HepG2 (cell line): ENCODE data around the gene ATN1. TPM values are rescaled to one million over a fixed set of nuclear protein-coding genes. Genes with fewer than 3 reads are reported as not detected.

ENCODE experiments used
- IRF2 ChIP-seq: IDR thresholded peaks from 2 replicates; pipeline ENCODE4 v1.6.1; 2018; ENCODE audit warnings: missing genetic modification reagents, missing compliant biosample characterization
- ISL2 ChIP-seq: sonication (generic); formaldehyde crosslinking; IDR thresholded peaks from 2 replicates; pipeline ENCODE4 v1.5.0; 2020; ENCODE audit warnings: missing genetic modification reagents
- MTF2 ChIP-seq: sonication (generic); formaldehyde crosslinking; IDR thresholded peaks from 2 replicates; pipeline ENCODE4 v1.5.0; 2020; ENCODE audit warnings: missing genetic modification reagents, borderline replicate concordance
- NONO ChIP-seq, 2 experiments: fragments of 450-650 bp in 1 of 2; sonication (generic) in 1 of 2; formaldehyde crosslinking in 1 of 2; IDR thresholded peaks in 1 of 2; conservative IDR thresholded peaks in 1 of 2; 2 replicates each; pipeline versions ENCODE4 v1.6.1 to v1.8.0; 2017 to 2022; ENCODE audit warnings: mild to moderate bottlenecking in 1 of 2, missing genetic modification reagents in 1 of 2, moderate library complexity in 1 of 2
- PHB2 ChIP-seq: fragments of 450-650 bp; IDR thresholded peaks from 2 replicates; pipeline ENCODE4 v1.6.1; 2018; ENCODE audit not compliant: partially characterized antibody
- SETDB1 ChIP-seq: sonication (generic); formaldehyde crosslinking; IDR thresholded peaks from 2 replicates; pipeline ENCODE4 v1.5.1; 2020; ENCODE audit warnings: missing genetic modification reagents, mild to moderate bottlenecking, borderline replicate concordance
- SOX6 ChIP-seq, 2 experiments: fragments of 450-650 bp in 1 of 2; sonication (generic) in 1 of 2; formaldehyde crosslinking in 1 of 2; IDR thresholded peaks; 2 replicates each; pipeline versions ENCODE4 v1.4.0 to v1.6.1; 2017 to 2020; ENCODE audit warnings: antibody characterized with exemption in 1 of 2, mild to moderate bottlenecking in 1 of 2, missing genetic modification reagents in 1 of 2
- STAT5B ChIP-seq: sonication (generic); formaldehyde crosslinking; IDR thresholded peaks from 2 replicates; pipeline ENCODE4 v1.4.0; 2020; ENCODE audit warnings: missing genetic modification reagents
- TBP ChIP-seq: sonication (generic); formaldehyde crosslinking; IDR thresholded peaks from 2 replicates; pipeline ENCODE4 v1.5.0; 2020; ENCODE audit warnings: missing genetic modification reagents
- ZBTB37 ChIP-seq: sonication (generic); formaldehyde crosslinking; IDR thresholded peaks from 2 replicates; pipeline ENCODE4 v1.4.0; 2020; ENCODE audit warnings: mild to moderate bottlenecking, missing genetic modification reagents
- ZNF224 ChIP-seq: sonication (generic); formaldehyde crosslinking; IDR thresholded peaks from 2 replicates; pipeline ENCODE4 v1.5.0; 2020; ENCODE audit warnings: mild to moderate bottlenecking, missing genetic modification reagents
- ZNF274 ChIP-seq: sonication (generic); formaldehyde crosslinking; IDR thresholded peaks from 2 replicates; pipeline ENCODE4 v1.5.1; 2020; ENCODE audit warnings: mild to moderate bottlenecking, missing genetic modification reagents
- polyA plus RNA-seq, 8 experiments: library from polyadenylated mRNA; depleted of rRNA in 3 of 8; stranded (reverse) in 7 of 8; unstranded in 1 of 8; fragments of >200 nt; fragmentation: Illumina TruSeq in 4 of 8; extraction: Trizol in 4 of 8; gene quantifications; 2 replicates each; pipeline versions ENCODE4 v1.2.1 to v1.2.3, GENCODE V29; 2011 to 2016; ENCODE audit warnings: low read depth in 4 of 8, missing spikeins in 1 of 8, mixed read lengths in 1 of 8; ENCODE audit not compliant: insufficient read depth in 1 of 8
- total RNA-seq, 5 experiments: library from RNA; depleted of rRNA; stranded (reverse); fragments of >200 nt; fragmentation: Illumina TruSeq; extraction: Trizol; gene quantifications; 2 replicates each; pipeline ENCODE4 v1.2.3, GENCODE V29; 2016; ENCODE audit warnings: low read depth in 1 of 5
- TF ChIP-seq, protein P1 (sequence below): IDR thresholded peaks from 2 replicates; pipeline ENCODE4 v1.6.1; 2012; ENCODE audit warnings: low read length, improper control_type of control experiment
- TF ChIP-seq, protein P2 (sequence below): sonication (generic); formaldehyde crosslinking; IDR thresholded peaks from 2 replicates; pipeline ENCODE4 v1.4.0; 2020; ENCODE audit warnings: mild to moderate bottlenecking, missing genetic modification reagents
- TF ChIP-seq, protein P3 (sequence below): sonication (generic); formaldehyde crosslinking; IDR thresholded peaks from 2 replicates; pipeline ENCODE4 v1.5.0; 2020; ENCODE audit warnings: mild to moderate bottlenecking, missing genetic modification reagents

The ATN1 gene
- total and polyA plus RNA-seq, 2 of the 13 experiments (the other 11 are each of a cell fraction or from before 2014, with no cell fraction given), result 2.1 to 8.6 TPM

- TF ChIP-seq STAT5B (CRISPR knock-in tag), result no peak
- TF ChIP-seq ZBTB37 (CRISPR knock-in tag), result no peak
- TF ChIP-seq IRF2, result peak; percentile 83; the same call in 1 of the 2 replicates
- TF ChIP-seq, protein P1, sequence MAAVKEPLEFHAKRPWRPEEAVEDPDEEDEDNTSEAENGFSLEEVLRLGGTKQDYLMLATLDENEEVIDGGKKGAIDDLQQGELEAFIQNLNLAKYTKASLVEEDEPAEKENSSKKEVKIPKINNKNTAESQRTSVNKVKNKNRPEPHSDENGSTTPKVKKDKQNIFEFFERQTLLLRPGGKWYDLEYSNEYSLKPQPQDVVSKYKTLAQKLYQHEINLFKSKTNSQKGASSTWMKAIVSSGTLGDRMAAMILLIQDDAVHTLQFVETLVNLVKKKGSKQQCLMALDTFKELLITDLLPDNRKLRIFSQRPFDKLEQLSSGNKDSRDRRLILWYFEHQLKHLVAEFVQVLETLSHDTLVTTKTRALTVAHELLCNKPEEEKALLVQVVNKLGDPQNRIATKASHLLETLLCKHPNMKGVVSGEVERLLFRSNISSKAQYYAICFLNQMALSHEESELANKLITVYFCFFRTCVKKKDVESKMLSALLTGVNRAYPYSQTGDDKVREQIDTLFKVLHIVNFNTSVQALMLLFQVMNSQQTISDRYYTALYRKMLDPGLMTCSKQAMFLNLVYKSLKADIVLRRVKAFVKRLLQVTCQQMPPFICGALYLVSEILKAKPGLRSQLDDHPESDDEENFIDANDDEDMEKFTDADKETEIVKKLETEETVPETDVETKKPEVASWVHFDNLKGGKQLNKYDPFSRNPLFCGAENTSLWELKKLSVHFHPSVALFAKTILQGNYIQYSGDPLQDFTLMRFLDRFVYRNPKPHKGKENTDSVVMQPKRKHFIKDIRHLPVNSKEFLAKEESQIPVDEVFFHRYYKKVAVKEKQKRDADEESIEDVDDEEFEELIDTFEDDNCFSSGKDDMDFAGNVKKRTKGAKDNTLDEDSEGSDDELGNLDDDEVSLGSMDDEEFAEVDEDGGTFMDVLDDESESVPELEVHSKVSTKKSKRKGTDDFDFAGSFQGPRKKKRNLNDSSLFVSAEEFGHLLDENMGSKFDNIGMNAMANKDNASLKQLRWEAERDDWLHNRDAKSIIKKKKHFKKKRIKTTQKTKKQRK, result no peak
- no peak for TF ChIP-seq ZNF224 (CRISPR knock-in tag)
- no peak for TF ChIP-seq SETDB1 (CRISPR knock-in tag)
- TF ChIP-seq, protein P2, sequence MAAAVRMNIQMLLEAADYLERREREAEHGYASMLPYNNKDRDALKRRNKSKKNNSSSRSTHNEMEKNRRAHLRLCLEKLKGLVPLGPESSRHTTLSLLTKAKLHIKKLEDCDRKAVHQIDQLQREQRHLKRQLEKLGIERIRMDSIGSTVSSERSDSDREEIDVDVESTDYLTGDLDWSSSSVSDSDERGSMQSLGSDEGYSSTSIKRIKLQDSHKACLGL (CRISPR knock-in tag), result no peak; the same call in 1 of the 2 replicates
- no peak for TF ChIP-seq SOX6 (IDR thresholded peaks at IDR 0.05)
- TF ChIP-seq SOX6 (CRISPR knock-in tag; IDR thresholded peaks at IDR 0.05), result peak; percentile 59; the same call in 1 of the 2 replicates
- no peak for TF ChIP-seq NONO (IDR thresholded peaks at IDR 0.05)
- TF ChIP-seq NONO (CRISPR knock-in tag; conservative IDR thresholded peaks at IDR 0.05), result peak; percentile 94
- no peak for TF ChIP-seq TBP
- peak; percentile 54 for TF ChIP-seq ZNF274
- TF ChIP-seq, protein P3, sequence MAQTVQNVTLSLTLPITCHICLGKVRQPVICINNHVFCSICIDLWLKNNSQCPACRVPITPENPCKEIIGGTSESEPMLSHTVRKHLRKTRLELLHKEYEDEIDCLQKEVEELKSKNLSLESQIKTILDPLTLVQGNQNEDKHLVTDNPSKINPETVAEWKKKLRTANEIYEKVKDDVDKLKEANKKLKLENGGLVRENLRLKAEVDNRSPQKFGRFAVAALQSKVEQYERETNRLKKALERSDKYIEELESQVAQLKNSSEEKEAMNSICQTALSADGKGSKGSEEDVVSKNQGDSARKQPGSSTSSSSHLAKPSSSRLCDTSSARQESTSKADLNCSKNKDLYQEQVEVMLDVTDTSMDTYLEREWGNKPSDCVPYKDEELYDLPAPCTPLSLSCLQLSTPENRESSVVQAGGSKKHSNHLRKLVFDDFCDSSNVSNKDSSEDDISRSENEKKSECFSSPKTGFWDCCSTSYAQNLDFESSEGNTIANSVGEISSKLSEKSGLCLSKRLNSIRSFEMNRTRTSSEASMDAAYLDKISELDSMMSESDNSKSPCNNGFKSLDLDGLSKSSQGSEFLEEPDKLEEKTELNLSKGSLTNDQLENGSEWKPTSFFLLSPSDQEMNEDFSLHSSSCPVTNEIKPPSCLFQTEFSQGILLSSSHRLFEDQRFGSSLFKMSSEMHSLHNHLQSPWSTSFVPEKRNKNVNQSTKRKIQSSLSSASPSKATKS, result no peak
- no peak for TF ChIP-seq PHB2
- TF ChIP-seq ISL2 (CRISPR knock-in tag), result 0 out of 2 replicates have a peak, but pooled peaks have one; percentile 10
- TF ChIP-seq MTF2, result peak; percentile 24; the same call in 1 of the 2 replicates
Observed at GRCh38 chr12:6890789-6891645, 36.7 kb upstream of the ATN1 start (continued).
